CD14-positive monocyte (primary cell): ENCODE data around the gene GAL. TPM values are rescaled to one million over a fixed set of nuclear protein-coding genes. Genes with fewer than 3 reads are reported as not detected.

ENCODE experiments used
- DNase-seq, 3 donors: peaks; one replicate each; pipeline ENCODE4 v3.0.0-alpha.2; 2011 to 2022
- H2AFZ ChIP-seq: 2 replicates; pipeline ENCODE4 v1.6.0; 2012; ENCODE audit warnings: mild to moderate bottlenecking, low read depth, low read length, inconsistent platforms; ENCODE audit not compliant: insufficient read depth, poor library complexity, severe bottlenecking
- H3K27ac ChIP-seq, 2 donors: 1 replicate in 1 of 2; 2 replicates in 1 of 2; pipeline ENCODE4 v1.5.1; 2012 to 2013; ENCODE audit warnings: low read length in 2 of 2, control low read depth in 1 of 2, inconsistent platforms in 1 of 2, low read depth in 1 of 2, mild to moderate bottlenecking in 1 of 2
- H3K27me3 ChIP-seq, 2 donors: one replicate each; pipeline versions ENCODE4 v1.6.0 to v1.6.1; 2011 to 2013; ENCODE audit warnings: low read length in 2 of 2; ENCODE audit not compliant: control insufficient read depth in 2 of 2, insufficient read depth in 2 of 2
- H3K36me3 ChIP-seq, 2 donors: replicated peaks in 1 of 2; 1 replicate in 1 of 2; 2 replicates in 1 of 2; pipeline versions ENCODE4 v1.5.1 to v1.6.1; 2012 to 2013; ENCODE audit warnings: low read length in 2 of 2, control low read depth in 1 of 2, inconsistent platforms in 1 of 2, mild to moderate bottlenecking in 1 of 2; ENCODE audit not compliant: insufficient read depth in 2 of 2, control insufficient read depth in 1 of 2
- H3K4me1 ChIP-seq, 2 donors: 1 replicate in 1 of 2; 2 replicates in 1 of 2; pipeline versions ENCODE4 v1.5.1 to v1.6.1; 2012 to 2013; ENCODE audit warnings: low read length in 2 of 2, control low read depth in 1 of 2, inconsistent platforms in 1 of 2, mild to moderate bottlenecking in 1 of 2, moderate library complexity in 1 of 2; ENCODE audit not compliant: insufficient read depth in 2 of 2, control insufficient read depth in 1 of 2
- H3K4me2 ChIP-seq: replicated peaks from 2 replicates; pipeline ENCODE3; 2012; ENCODE audit warnings: low read length, moderate library complexity, mild to moderate bottlenecking; ENCODE audit not compliant: poor library complexity, severe bottlenecking; ENCODE audit errors: extremely low read depth
- H3K4me3 ChIP-seq, 3 experiments: fragments of 200-600 bp in 1 of 3; sonication (generic) in 1 of 3; replicated peaks in 1 of 3; 1 replicate in 2 of 3; 2 replicates in 1 of 3; pipeline ENCODE4 v1.5.1; 2011 to 2013; ENCODE audit warnings: low read length in 3 of 3, mild to moderate bottlenecking in 3 of 3, control low read depth in 2 of 3, low read depth in 2 of 3, inconsistent platforms in 1 of 3, moderate library complexity in 1 of 3
- H3K79me2 ChIP-seq: 2 replicates; pipeline ENCODE4 v1.6.0; 2012; ENCODE audit warnings: mild to moderate bottlenecking, control low read depth, inconsistent platforms, low read length, moderate library complexity; ENCODE audit not compliant: insufficient read depth
- H3K9ac ChIP-seq: 2 replicates; pipeline ENCODE4 v1.6.0; 2017; ENCODE audit warnings: low read length, mild to moderate bottlenecking; ENCODE audit not compliant: insufficient read depth, poor library complexity, severe bottlenecking
- H3K9me3 ChIP-seq, 2 donors: replicated peaks in 1 of 2; 1 replicate in 1 of 2; 2 replicates in 1 of 2; pipeline versions ENCODE4 v1.5.1 to v1.6.1; 2012 to 2013; ENCODE audit warnings: low read length in 2 of 2, control low read depth in 1 of 2; ENCODE audit not compliant: control insufficient read depth in 1 of 2, insufficient read depth in 1 of 2
- H4K20me1 ChIP-seq: 2 replicates; pipeline ENCODE4 v1.6.0; 2012; ENCODE audit warnings: mild to moderate bottlenecking, low read length, control low read depth, moderate library complexity; ENCODE audit not compliant: insufficient read depth
- H3K27ac Mint-ChIP-seq, 7 donors: one replicate each; pipeline ENCODE4 v1.8.0; 2020; ENCODE audit warnings: mild to moderate bottlenecking in 7 of 7, mixed read lengths in 7 of 7, moderate library complexity in 6 of 7, inconsistent platforms in 2 of 7
- H3K27me3 Mint-ChIP-seq, 3 donors: one replicate each; pipeline ENCODE4 v1.8.0; 2021 to 2022; ENCODE audit warnings: low read depth in 3 of 3, mild to moderate bottlenecking in 3 of 3, mixed read lengths in 3 of 3, moderate library complexity in 3 of 3, inconsistent platforms in 1 of 3
- H3K36me3 Mint-ChIP-seq, 2 donors: one replicate each; pipeline ENCODE4 v1.8.0; 2020; ENCODE audit warnings: mixed read lengths in 2 of 2, inconsistent platforms in 1 of 2, mild to moderate bottlenecking in 1 of 2
- H3K4me1 Mint-ChIP-seq: one replicate; pipeline ENCODE4 v1.8.0; 2020; ENCODE audit warnings: mild to moderate bottlenecking, mixed read lengths
- H3K4me3 Mint-ChIP-seq, 2 donors: one replicate each; pipeline ENCODE4 v1.8.0; 2020; ENCODE audit warnings: mild to moderate bottlenecking in 2 of 2, mixed read lengths in 2 of 2, moderate library complexity in 1 of 2
- H3K9me3 Mint-ChIP-seq, 7 donors: one replicate each; pipeline ENCODE4 v1.8.0; 2020 to 2022; ENCODE audit warnings: mixed read lengths in 7 of 7, mild to moderate bottlenecking in 6 of 7, moderate library complexity in 6 of 7, inconsistent platforms in 2 of 7
- CTCF ChIP-seq: fragments of 200-600 bp; IDR thresholded peaks from one replicate; pipeline ENCODE4 v1.8.0; 2022; ENCODE audit warnings: antibody characterized with exemption, mild to moderate bottlenecking
- WGBS: methylation state at CpG from one replicate; pipeline ENCODE4 v1.1.5; 2013; ENCODE audit warnings: missing lambda C conversion rate; ENCODE audit not compliant: insufficient coverage; 5-methylcytosine and 5-hydroxymethylcytosine counted together
- intact Hi-C, 2 donors: fragments of 100-400 bp; cut with micrococcal nuclease; formaldehyde crosslinking; loops; one replicate each; pipeline versions ENCODE4 v1.15.0 to v1.15.1; 2023
- polyA plus RNA-seq, 3 donors: library from polyadenylated mRNA; depleted of rRNA in 1 of 3; unstranded in 2 of 3; stranded (reverse) in 1 of 3; fragments of 300-500 nt in 2 of 3; fragments of >200 nt in 1 of 3; fragmentation: Illumina TruSeq in 2 of 3; gene quantifications; 1 replicate in 2 of 3; 2 replicates in 1 of 3; pipeline ENCODE4 v1.2.3, GENCODE V29; 2012 to 2021

GAL gene
- polyA plus RNA-seq, 3 donors = not detected

GRCh38 chr11:68661014-68661413 lies 23.3 kb upstream of the GAL start:
- Histone ChIP-seq H3K4me1 (no peaks in the 10 kb centered on the region), H3K9ac (no peak overlapping the region), H2AFZ (no peak overlapping the region), H3K4me2 (no peak overlapping the region), H3K4me3 (no peak overlapping the region), H3K27me3 (no peaks in the 10 kb centered on the region), H4K20me1 (no peaks in the 10 kb centered on the region), H3K36me3 (no peaks in the 10 kb centered on the region), H3K27ac (no peak overlapping the region), H3K79me2 (no peaks in the 10 kb centered on the region), H3K9me3 (no peaks in the 10 kb centered on the region)
- peaks cover 0 to 16% (median 1%) of the 10 kb centered on the region in 7 donors for H3K9me3 Mint-ChIP-seq
- no peak overlapping the region for H3K4me3 Mint-ChIP-seq
- H3K4me1 Mint-ChIP-seq = no peaks in the 10 kb centered on the region
- TF ChIP-seq CTCF = no peak
- peaks cover 0 to 13% (median 8%) of the 10 kb centered on the region in 3 donors for H3K27me3 Mint-ChIP-seq
- H3K27ac Mint-ChIP-seq = no peak overlapping the region
- intact Hi-C loops = no loop called here
- H3K36me3 Mint-ChIP-seq = no peaks in the 10 kb centered on the region
- 90% methylated on average over 14 of the region's 15 CpGs for WGBS
- no peak for DNase-seq

- H3K27ac ChIP-seq = no peak overlapping the region
- peaks cover 0 to 13% (median 8%) of the 10 kb centered on the region in 3 donors for H3K27me3 Mint-ChIP-seq
- no peaks in the 10 kb centered on the region for H3K4me1 Mint-ChIP-seq
- H3K79me2 ChIP-seq = no peaks in the 10 kb centered on the region
- H3K4me1 ChIP-seq = no peaks in the 10 kb centered on the region
- no peak overlapping the region for H3K4me2 ChIP-seq
- no peak overlapping the region for H3K9ac ChIP-seq
- DNase-seq = no peak
- no peaks in the 10 kb centered on the region for H3K27me3 ChIP-seq
- no peaks in the 10 kb centered on the region for H3K36me3 ChIP-seq
- intact Hi-C loops = no loop called here
- WGBS = 100% methylated on average over 2 of the region's 18 CpGs
- H3K4me3 ChIP-seq = no peak overlapping the region
- no peaks in the 10 kb centered on the region for H3K36me3 Mint-ChIP-seq
- no peak overlapping the region for H2AFZ ChIP-seq
- no peaks in the 10 kb centered on the region for H4K20me1 ChIP-seq
- TF ChIP-seq CTCF = no peak
- H3K27ac Mint-ChIP-seq = peak overlapping the region in 1 of 7 donors; percentile 41
- peaks cover 0 to 11% (median 0%) of the 10 kb centered on the region in 7 donors for H3K9me3 Mint-ChIP-seq
- no peaks in the 10 kb centered on the region for H3K9me3 ChIP-seq
- H3K4me3 Mint-ChIP-seq = peak overlapping the region in 1 of 2 donors; percentile 9
Observed at GRCh38 chr11:68661697-68662603, 22.4 kb upstream of the GAL start.
